Cerebellar nuclear complex (tissue), 1 donor: Measurements from ENCODE around the gene PC.
"Not testable (repeated sequence)": the region's sequence is repeated elsewhere in the genome, so short reads cannot be mapped to it uniquely, and the experiment has no call there.

ENCODE experiments used
- DNase-seq, 2 experiments: peaks; one replicate each; lab custom pipeline; 2025; lab: John Stamatoyannopoulos, UW

PC gene

DNA sequence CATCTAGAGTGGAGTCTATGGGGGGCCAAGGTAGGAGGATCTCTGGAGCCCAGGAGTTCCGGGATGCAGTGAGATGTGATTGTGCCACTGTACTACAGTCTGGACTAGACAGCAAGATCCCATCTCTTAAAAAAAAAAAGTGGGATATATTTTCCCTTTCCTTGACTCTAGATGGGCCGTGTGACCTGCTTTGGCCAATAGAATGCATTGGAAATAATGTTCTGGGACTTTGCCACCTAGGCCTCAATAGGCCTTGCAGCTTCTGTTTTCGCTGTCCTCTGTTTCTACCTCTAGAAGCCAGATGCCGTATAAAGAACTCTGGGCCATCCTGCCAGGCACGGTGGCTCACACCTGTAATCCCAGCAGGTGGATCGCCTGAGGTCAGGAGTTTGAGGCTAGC, 20.5 kb upstream of the PC start:
- no peak for DNase-seq

GRCh38 chr11:66978229-66978628, 20.0 kb upstream of the PC start:
- DNase-seq = no peak

DNA sequence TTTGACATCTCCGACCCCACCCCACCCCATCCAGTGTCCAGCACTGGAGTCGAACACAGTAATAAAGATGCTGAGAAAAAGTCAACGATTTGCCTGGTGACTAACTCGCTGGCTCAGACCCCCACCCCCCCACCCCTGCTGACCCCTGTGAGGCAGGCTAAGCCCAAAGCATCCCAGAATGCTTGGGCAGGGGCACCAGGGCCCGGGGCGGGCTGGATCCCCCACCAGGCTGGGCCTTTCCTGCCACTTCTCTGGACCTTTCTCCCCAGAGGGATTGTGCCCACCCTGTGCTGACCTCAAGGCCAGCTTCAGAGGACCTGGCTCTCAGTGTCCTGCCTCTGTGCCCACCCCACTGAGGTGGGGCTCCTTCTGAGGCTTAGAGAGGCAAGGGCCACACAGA, 18.7 kb upstream of the PC start:
- DNase-seq = no peak

DNA sequence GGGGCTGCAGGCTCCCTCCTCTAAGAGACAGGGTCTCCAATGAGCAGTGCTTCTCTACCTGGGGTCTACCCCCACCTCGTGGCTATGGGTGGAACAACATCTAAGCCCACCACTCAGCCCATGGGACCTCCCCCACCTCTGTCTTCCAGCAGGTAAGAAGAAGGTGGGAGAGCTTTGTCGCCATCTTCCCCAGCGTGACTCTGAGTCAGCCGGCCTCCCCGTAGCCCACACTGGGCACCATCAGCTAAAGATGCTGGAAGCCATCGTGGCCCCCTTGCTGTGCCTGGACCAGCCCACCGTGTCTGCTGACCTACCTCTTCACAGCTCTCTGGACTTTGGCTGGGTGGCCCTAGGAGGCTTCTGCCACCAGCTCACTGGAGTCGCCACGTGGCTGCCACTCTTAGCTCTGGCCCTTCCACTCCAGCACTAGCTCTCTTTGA, 17.9 kb upstream of the PC start:
- DNase-seq = no peak

- DNase-seq = no peak
Measured at GRCh38 chr11:66975405-66976027, 17.3 kb upstream of the PC start.

DNA sequence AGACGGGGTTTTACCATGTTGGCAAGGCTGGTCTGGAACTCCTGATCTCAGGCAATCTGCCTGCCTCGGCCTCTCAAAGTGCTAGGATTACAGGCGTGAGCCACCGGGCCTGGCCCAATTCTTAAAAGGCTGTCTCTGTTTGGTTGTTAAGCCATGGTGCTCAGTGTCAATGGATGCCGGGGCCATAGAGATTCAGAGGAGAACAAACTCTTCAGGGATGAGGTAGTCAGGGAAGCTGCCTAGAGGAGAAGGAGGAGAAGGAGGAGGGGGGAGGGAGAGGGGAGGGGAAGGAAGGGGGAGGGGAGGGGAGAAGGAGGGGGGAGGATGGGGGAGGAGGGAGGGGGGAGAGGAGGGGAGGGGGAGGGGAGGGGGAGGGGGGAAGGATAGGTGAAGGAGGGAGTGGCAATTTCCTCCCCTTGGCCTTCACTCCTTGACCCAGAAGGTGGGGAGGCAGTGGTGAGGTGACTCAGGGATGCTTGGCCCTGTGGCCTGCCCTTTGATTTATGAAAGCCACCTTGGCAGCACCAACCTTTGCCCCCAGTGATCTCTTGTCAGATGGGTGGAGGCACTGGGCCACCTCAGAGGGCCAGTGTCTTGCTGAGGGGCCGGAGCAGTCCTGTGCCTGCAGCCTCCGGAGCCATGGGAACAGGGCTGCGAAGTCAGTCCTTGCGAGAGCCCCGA, 16.7 kb upstream of the PC start, which contains the start of gene C11orf86:
Gene C11orf86, plus strand, starts transcription at position 581 of the 681 bp plus-strand sequence. Its CDS starts 59 bp downstream, at position 640.
- no peak for DNase-seq

GRCh38 chr11:66973956-66974580, 15.9 kb upstream of the PC start:
- DNase-seq = no peak

DNA sequence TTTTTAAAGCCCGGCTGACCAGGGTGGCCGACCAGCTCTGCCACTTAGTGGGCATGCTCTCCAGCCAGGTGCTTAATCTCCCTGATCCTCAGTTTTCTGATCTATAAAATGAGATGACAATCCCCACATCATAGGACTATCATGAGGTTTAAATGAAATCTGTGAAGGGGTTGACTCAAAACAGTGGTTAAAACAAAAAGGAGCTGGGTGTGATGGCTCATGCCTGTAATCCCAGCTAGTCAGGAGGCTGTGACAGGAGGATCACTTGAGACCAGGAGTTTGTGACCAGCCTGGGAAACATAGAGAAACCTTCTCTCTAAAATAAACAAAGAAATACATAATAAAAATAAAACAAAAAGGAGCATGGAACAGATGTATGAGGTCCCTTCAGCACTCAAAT, 13.3 kb upstream of the PC start:
- no peak for DNase-seq

DNA sequence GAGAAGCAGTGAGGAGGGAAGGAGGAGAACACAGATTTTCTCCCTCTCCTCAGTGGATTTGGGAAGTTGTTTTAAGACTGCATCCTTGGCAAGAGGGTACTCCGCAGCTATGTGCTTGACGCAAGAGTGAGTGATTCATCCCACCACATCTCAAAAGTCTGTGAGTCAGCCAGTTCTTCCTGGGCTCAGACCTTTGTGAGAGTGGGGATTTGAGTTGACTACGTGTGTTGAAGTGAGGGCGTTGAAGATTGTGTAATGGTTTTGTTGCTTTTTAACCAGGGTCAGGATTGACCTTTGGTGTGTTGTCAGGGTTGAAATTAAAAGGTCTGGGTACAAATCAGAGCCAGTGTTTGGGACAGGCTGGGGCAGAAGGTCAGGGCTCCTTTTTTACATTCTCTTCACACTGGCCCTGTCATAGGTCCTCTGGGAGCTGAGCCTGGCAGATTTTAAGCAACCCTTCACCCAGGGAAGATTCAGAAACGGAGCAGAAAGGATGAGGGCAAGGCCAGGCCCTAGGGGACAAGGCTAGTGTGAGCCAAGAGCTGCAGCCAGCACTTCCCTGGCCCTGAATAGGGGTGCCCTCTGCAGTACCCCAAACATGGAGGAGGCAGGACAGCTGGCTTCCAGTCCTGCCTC, 12.7 kb upstream of the PC start:
- no peak for DNase-seq

GRCh38 chr11:66970371-66970806, 12.2 kb upstream of the PC start:
- DNase-seq = no peak

DNA sequence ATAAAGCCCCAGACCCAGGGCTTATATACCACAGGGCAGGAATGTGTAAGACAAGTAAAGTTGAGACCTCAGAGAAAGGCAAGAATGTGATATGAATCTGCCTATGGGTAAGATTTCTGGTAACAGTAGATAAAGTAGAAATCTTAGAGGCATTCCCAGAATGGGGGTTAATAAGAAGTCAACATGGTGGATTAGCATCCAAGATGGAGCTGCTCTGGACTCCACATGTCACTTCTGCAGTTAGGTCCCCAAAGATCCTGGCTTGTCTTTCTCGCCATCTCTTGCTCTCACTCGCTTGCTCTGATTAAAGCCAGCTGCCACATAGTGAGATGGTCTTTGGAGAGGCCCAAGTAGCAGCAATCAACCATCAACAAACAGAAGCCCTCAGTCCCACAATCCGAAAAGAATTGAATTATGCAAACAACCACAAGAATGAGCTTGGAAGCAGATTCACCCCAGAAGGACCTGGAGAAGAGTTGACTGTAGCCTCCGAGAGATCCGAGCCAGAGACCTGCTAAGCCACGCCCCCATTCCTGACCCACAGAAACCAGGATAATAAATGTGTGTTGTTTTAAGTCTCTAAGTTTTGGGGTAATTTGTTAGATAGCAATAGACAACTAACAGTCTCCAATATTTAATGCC, 11.5 kb upstream of the PC start:
- DNase-seq = no peak

DNA sequence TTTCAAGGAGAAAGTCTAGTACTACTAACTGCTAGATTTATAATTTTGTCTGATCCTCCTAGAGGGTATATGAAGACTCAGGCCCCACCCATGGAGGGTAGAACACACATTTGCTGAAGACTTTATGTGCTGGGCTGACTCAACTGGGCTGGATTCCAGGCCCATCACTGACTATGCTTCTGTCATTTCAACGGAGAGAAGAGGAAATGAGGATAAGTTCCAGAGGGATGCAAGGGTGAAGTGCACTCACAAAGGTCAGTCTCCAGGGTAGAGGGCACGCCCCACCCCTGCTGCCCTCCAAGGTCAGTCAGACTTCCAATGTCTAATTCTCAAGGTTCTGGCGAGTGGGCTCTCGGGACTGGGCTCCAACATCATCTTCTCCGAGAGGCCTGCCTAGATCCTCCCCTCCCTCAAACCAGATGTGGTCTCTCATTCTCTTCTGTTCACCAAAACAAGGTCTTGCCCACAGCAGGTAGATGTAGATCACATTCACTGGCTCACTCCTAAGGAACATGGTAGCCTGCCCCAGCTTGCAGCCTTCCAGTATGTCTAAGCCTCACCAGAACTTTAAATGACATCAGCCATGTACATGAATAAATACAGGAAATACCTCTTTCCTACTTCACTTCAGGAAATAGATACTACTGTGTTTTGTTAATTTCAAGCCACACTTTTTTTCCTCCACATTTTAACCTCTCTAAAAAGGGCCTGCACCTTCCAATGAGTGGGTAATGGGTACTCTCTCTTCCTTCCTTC, 9.7 kb upstream of the PC start:
- no peak for DNase-seq

- no peak for DNase-seq
Measured at GRCh38 chr11:66966351-66966750, 8.2 kb upstream of the PC start.

GRCh38 chr11:66964495-66964894, 6.3 kb upstream of the PC start:
- DNase-seq = no peak

DNA sequence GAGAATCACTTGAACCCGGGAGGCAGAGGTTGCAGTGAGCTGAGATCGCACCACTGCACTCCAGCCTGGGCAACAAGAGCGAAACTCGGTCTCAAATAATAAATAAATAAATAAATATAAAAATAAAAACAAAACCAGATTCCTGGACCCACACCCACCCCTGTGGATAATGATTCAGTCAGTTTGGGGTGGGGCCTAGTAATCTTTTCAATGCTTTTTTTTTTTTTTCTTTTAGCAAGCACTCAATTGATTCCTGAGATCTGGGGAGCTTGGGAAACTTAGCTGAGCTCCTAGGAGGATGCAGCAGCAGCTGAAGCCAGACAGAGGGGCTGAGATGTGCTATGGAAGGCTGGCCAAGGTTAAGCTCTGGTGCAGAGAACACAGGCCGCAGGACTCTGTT, 4.6 kb upstream of the PC start:
- DNase-seq = no peak

GRCh38 chr11:66962247-66962646, 4.1 kb upstream of the PC start:
- DNase-seq = no peak

DNA sequence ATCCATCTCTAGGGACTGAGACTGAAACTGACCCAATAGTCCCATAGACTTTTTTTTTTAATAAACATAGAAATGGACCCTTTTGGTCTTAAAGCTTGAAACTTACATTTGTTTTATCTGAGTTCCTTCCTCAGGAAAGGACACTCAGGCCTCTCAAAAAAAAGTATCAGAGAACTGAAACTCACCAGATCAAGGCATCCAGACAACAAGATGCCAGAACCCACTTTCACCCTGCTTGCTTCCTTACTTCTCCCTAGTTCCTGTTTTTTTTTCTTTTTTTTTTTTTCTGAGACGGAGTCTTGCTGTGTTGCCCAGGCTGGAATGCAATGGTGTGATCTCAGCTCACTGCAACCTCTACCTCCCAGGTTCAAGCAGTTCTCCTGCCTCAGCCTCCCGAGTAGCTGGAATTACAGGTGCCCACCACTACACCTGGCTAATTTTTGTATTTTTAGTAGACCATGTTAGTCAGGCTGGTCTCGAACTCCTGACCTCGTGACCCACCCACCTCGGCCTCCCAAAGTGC, 3.6 kb upstream of the PC start:
- DNase-seq = not testable (repeated sequence)

- no peak for DNase-seq
Measured at GRCh38 chr11:66958956-66959274, 732 bp upstream of the PC start.

- no peak for DNase-seq
Measured at GRCh38 chr11:66957971-66958231, 282 bp downstream of the PC start.

DNA sequence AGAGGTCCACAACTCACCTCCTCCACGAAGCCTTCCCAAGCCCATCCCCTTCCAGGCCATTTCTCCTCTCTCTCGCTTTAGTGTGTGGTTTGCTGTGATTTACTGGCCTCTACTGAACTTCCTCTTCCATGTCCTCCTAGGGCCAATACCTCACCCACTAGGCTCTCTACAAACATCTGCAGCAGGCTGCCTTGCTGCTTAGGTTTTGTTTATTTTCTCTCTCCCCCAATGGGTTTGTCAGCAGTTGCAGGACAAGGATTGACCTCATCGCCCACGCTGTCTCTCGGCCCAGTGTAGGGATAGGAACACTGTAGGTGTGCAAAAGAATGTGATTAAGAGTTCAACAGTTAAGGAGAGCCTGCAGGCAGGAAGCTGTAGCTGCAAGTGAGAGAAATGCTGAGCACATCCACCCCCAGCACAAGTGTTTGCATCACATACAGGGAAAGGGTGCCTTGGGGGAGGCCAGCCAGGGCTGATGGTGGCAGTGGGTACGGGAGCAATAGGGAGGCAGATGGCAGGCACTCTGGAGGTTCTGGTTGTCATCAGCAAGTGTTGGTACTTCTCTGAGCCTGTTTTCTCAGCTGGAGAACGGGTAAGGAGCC, 1.4 kb downstream of the PC start:
- no peak for DNase-seq

DNA sequence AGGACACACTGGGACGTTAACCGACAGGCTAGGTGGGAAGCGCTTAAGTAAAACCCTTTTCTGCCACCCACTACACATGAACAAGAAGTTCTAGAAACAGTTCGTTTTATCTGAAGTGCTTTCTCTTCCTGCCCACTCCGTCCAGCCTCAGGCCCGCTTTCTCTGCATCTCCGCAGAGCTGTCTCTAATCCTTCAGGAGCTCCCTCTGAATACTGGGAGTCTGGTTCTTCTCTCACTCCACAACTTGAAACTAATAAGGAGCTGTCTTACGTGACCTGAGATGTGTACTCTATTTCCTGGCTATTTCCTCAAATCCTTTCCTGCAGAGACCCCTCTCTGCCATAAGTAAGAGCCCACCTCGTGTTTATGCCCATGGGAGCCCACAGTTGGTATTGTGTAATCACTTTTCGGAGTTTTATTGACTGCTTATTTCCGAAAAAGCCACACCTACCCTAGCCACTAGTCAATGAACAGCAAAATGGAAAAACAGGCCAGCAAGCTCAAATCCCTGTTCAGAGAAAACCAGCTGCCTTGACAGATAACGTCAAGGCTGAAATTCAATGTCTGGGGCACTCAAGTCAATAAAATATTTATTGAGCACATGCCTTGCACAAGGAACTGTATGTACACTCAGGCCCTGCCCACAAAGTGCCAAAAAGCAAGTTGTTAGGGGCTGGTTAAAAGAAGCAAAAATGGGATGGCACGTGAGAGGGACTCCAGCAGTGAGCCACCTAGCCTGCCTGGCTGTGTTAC, 4.9 kb downstream of the PC start:
- DNase-seq = no peak
